GM13977 (cell line): ENCODE data around the gene SAC3D1.

Experiments used
- DNase-seq: peaks from one replicate; pipeline ENCODE4 v3.0.0; 2012; ENCODE audit warnings: low spot score
- CTCF ChIP-seq: IDR thresholded peaks from 2 replicates; pipeline ENCODE4 v1.5.1; 2012; ENCODE audit warnings: mild to moderate bottlenecking, control low read depth; ENCODE audit not compliant: insufficient read depth; ENCODE audit errors: extremely low read depth, missing control alignments
- in situ Hi-C: fragments of 300-500 bp; cut with MboI; formaldehyde crosslinking; loops from one replicate; pipeline ENCODE4 v1.12.0; 2022; ENCODE audit warnings: low sequenced_read_pairs, low pct_unique_long_range_greater_than_20kb, mixed read lengths, inconsistent platforms; ENCODE audit not compliant: unreplicated experiment

SAC3D1 gene

GRCh38 chr11:65047581-65048422, 6.8 kb downstream of the SAC3D1 start:
- no peak for TF ChIP-seq CTCF
- peak; percentile 65 for DNase-seq
- in situ Hi-C loops, result no loop called here

- in situ Hi-C loops, result no loop called here
- TF ChIP-seq CTCF, result no peak
- DNase-seq, result no peak
These were observed 10.4 kb downstream of the SAC3D1 start for GRCh38 chr11:65051398-65051858.

GRCh38 chr11:65053827-65054508, 13.0 kb downstream of the SAC3D1 start:
- DNase-seq, result no peak
- TF ChIP-seq CTCF, result no peak
- in situ Hi-C loops, result no loop called here

- in situ Hi-C loops, result no loop called here
- DNase-seq, result no peak
- TF ChIP-seq CTCF, result no peak
These were observed 14.5 kb downstream of the SAC3D1 start for GRCh38 chr11:65055538-65055937.

- DNase-seq, result no peak
- TF ChIP-seq CTCF, result no peak
- in situ Hi-C loops, result no loop called here
These were observed 16.0 kb downstream of the SAC3D1 start for GRCh38 chr11:65056999-65057398.

- in situ Hi-C loops, result no loop called here
- DNase-seq, result no peak
- no peak for TF ChIP-seq CTCF
These were observed 16.5 kb downstream of the SAC3D1 start for GRCh38 chr11:65057526-65057925.
